ENCODE measurements around the gene IFNGR2. TPM values are rescaled to one million over a fixed set of nuclear protein-coding genes. Genes with fewer than 3 reads are reported as not detected.
A peak's percentile ranks its signal among the peaks of the same experiment; 100 is the strongest.

IFNGR2 gene
- total RNA-seq, 1 experiment from 2014 or later, result 87.7 TPM

GRCh38 chr21:33371366-33371765 lies 31.8 kb upstream of the IFNGR2 start:
- intact Hi-C loops (cut with micrococcal nuclease), result no loop called here
- DNase-seq (ENCODE audit: unreplicated experiment), result no peak
- no peak for TF ChIP-seq CTCF (IDR thresholded peaks at IDR 0.05; ENCODE audit: unreplicated experiment)
- POLR2A ChIA-PET, result interaction anchor here (0.9 kb wide), 1 partner anchor 508 kb away, joined by 3 read pairs; no protein-coding TSS in a partner anchor
- Mint-ChIP-seq H3K36me3 (ENCODE audit: insufficient read depth, unreplicated experiment) (peaks cover 6% of the 10 kb centered on the region), H3K4me1 (ENCODE audit: insufficient read depth, unreplicated experiment) (peaks cover 12% of the 10 kb centered on the region), H3K4me3 (ENCODE audit: unreplicated experiment) (no peak overlapping the region), H3K27ac (ENCODE audit: low read depth, unreplicated experiment) (no peak overlapping the region), H3K9me3 (ENCODE audit: unreplicated experiment) (peaks cover 8% of the 10 kb centered on the region), H3K27me3 (ENCODE audit: insufficient read depth, unreplicated experiment) (no peaks in the 10 kb centered on the region)
- CTCF ChIA-PET, result interaction anchor here (1.4 kb wide), 2 partner anchors 10 to 173 kb away, joined by 3 to 11 read pairs; no protein-coding TSS in a partner anchor
- BruUV-seq (replicated peaks), result no TSS peak

GRCh38 chr21:33372582-33372981 lies 30.6 kb upstream of the IFNGR2 start:
- peaks cover 6% of the 10 kb centered on the region for H3K36me3 Mint-ChIP-seq (ENCODE audit: insufficient read depth, unreplicated experiment)
- POLR2A ChIA-PET, result no interaction called here
- H3K4me1 Mint-ChIP-seq (ENCODE audit: insufficient read depth, unreplicated experiment), result peaks cover 13% of the 10 kb centered on the region
- intact Hi-C loops (cut with micrococcal nuclease), result no loop called here
- no peak overlapping the region for H3K4me3 Mint-ChIP-seq (ENCODE audit: unreplicated experiment)
- H3K9me3 Mint-ChIP-seq (ENCODE audit: unreplicated experiment), result peaks cover under 1% of the 10 kb centered on the region
- DNase-seq (ENCODE audit: unreplicated experiment), result no peak
- TF ChIP-seq CTCF (IDR thresholded peaks at IDR 0.05; ENCODE audit: unreplicated experiment), result no peak
- no TSS peak for BruUV-seq (replicated peaks)
- no peak overlapping the region for H3K27ac Mint-ChIP-seq (ENCODE audit: low read depth, unreplicated experiment)
- no peaks in the 10 kb centered on the region for H3K27me3 Mint-ChIP-seq (ENCODE audit: insufficient read depth, unreplicated experiment)
- CTCF ChIA-PET, result interaction anchor here (0.7 to 1.8 kb wide), 2 partner anchors 12 to 173 kb away, joined by 3 to 8 read pairs; no protein-coding TSS in a partner anchor

- Mint-ChIP-seq H3K27ac (ENCODE audit: low read depth, unreplicated experiment) (no peak overlapping the region), H3K36me3 (ENCODE audit: insufficient read depth, unreplicated experiment) (peaks cover 2% of the 10 kb centered on the region), H3K4me1 (ENCODE audit: insufficient read depth, unreplicated experiment) (peaks cover 13% of the 10 kb centered on the region), H3K4me3 (ENCODE audit: unreplicated experiment) (no peak overlapping the region), H3K27me3 (ENCODE audit: insufficient read depth, unreplicated experiment) (no peaks in the 10 kb centered on the region), H3K9me3 (ENCODE audit: unreplicated experiment) (no peaks in the 10 kb centered on the region)
- ChIA-PET POLR2A (interaction anchor here (0.6 to 2.0 kb wide), 2 partner anchors 12 to 38 kb away, joined by 3 to 6 read pairs; no protein-coding TSS in a partner anchor), CTCF (interaction anchor here (1.0 to 1.8 kb wide), 5 partner anchors 12 to 529 kb away, joined by 3 to 8 read pairs (median 4); no protein-coding TSS in a partner anchor)
- DNase-seq (ENCODE audit: unreplicated experiment), result peak; percentile 43
- TF ChIP-seq CTCF (IDR thresholded peaks at IDR 0.05; ENCODE audit: unreplicated experiment), result no peak
- BruUV-seq (replicated peaks), result no TSS peak
- intact Hi-C loops (cut with micrococcal nuclease), result no loop called here
Measured at GRCh38 chr21:33373451-33373850, 29.8 kb upstream of the IFNGR2 start.

- intact Hi-C loops (cut with micrococcal nuclease), result loop anchor here (1.0 kb wide), 1 partner anchor 175 kb away; no protein-coding TSS in a partner anchor
- no peaks in the 10 kb centered on the region for H3K36me3 Mint-ChIP-seq (ENCODE audit: insufficient read depth, unreplicated experiment)
- no peak for DNase-seq (ENCODE audit: unreplicated experiment)
- ChIA-PET POLR2A (interaction anchor here (0.6 to 2.0 kb wide), 2 partner anchors 12 to 38 kb away, joined by 3 to 6 read pairs; no protein-coding TSS in a partner anchor), CTCF (interaction anchor here (0.6 to 1.8 kb wide), 6 partner anchors 13 to 541 kb away, joined by 3 to 8 read pairs (median 4); no protein-coding TSS in a partner anchor)
- H3K4me1 Mint-ChIP-seq (ENCODE audit: insufficient read depth, unreplicated experiment), result peaks cover 13% of the 10 kb centered on the region
- BruUV-seq (replicated peaks), result no TSS peak
- no peak for TF ChIP-seq CTCF (IDR thresholded peaks at IDR 0.05; ENCODE audit: unreplicated experiment)
- H3K9me3 Mint-ChIP-seq (ENCODE audit: unreplicated experiment), result no peaks in the 10 kb centered on the region
- no peak overlapping the region for H3K27ac Mint-ChIP-seq (ENCODE audit: low read depth, unreplicated experiment)
- H3K4me3 Mint-ChIP-seq (ENCODE audit: unreplicated experiment), result no peak overlapping the region
- H3K27me3 Mint-ChIP-seq (ENCODE audit: insufficient read depth, unreplicated experiment), result no peaks in the 10 kb centered on the region
Measured at GRCh38 chr21:33374080-33374449, 29.1 kb upstream of the IFNGR2 start.

Data from MCF 10A (cell line).